Measurements from ENCODE around the gene PTBP1.

Gene PTBP1

GRCh38 chr19:795691-796581, 1.3 kb upstream of the PTBP1 start:
- DNase-seq (ENCODE audit: low read depth in 3 of 3, low spot score in 1 of 3): no peak

- peak; percentile 69 to 79 (median 79) for DNase-seq (ENCODE audit: low read depth in 3 of 3, low spot score in 1 of 3)
Observed at GRCh38 chr19:797528-798414, 519 bp downstream of the PTBP1 start.

DNA sequence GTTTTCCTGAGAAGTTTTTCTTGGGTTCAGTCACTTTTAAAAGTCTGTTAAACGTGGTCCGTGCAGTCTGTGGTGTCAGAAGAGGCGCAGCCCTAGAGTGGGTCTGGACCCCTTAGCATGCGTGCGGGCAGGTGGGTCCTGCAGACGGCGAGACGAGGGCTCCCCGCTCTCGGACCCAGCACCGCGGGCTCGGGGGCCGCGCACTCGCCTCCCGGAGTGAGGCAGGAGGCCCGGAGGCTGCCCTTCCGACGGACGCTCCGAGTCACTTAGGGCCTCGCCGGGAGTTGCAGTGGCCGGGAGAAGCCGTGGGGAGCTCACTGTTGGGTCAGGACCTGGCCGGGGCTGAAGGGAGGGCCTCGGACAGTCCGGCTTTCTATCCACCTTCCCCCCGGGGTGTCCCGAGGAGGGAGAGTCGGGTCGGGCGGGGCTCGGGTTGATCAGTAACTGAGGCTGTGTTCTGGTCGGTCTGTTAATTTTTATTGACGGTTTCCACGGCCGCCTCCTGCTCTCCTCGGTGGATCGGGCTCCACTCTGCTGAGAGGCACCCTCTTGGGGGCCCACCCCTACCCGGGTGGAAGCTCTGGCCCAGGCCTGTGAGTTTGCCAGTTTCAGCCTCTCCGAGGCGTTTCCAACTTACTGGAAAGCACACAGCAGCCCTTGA, 1.3 kb downstream of the PTBP1 start:
- no peak for DNase-seq (ENCODE audit: low read depth in 3 of 3, low spot score in 1 of 3)

DNA sequence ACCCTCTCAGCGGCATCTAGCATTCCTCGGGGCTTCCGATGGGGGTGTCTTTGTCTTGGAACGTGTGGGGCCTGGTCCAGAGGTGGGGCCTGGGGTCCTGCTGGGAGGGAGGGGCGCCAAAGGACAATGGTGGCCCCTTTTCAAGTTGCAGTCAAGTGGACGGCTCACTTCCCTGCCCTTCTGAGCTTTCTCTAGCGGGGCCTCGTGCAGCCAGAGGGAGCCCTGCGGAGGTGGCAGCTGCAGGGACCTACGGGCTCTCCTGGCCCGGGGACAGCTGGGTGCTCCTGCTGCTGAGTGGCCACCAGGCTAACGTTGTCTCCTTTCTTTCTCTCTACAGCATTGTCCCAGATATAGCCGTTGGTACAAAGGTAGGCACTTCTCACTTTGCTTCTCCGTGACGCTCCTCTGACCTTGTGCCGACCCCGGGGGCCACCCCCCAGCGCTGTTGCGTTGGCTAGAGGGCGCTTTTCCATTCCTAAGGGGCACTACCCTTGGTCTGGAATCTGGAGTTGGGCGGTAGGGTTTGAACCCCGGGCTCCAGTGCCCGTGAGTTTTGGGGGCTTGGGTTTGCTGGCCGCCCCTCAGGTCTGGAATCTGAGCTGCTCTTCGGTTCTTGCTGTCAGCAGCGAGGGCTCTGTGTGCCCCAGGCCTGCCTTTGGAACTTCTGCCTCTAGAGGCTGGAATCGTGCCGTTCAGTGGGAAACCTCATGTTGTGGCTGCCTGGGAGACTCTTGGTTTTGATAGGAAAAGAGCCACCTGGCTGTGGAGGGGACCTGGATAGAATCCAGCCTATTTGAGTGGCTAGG, 2.0 kb downstream of the PTBP1 start:
- no peak for DNase-seq (ENCODE audit: low read depth in 3 of 3, low spot score in 1 of 3)

- DNase-seq (ENCODE audit: low read depth in 3 of 3, low spot score in 1 of 3): no peak
Observed at GRCh38 chr19:800360-801029, 3.2 kb downstream of the PTBP1 start.

DNA sequence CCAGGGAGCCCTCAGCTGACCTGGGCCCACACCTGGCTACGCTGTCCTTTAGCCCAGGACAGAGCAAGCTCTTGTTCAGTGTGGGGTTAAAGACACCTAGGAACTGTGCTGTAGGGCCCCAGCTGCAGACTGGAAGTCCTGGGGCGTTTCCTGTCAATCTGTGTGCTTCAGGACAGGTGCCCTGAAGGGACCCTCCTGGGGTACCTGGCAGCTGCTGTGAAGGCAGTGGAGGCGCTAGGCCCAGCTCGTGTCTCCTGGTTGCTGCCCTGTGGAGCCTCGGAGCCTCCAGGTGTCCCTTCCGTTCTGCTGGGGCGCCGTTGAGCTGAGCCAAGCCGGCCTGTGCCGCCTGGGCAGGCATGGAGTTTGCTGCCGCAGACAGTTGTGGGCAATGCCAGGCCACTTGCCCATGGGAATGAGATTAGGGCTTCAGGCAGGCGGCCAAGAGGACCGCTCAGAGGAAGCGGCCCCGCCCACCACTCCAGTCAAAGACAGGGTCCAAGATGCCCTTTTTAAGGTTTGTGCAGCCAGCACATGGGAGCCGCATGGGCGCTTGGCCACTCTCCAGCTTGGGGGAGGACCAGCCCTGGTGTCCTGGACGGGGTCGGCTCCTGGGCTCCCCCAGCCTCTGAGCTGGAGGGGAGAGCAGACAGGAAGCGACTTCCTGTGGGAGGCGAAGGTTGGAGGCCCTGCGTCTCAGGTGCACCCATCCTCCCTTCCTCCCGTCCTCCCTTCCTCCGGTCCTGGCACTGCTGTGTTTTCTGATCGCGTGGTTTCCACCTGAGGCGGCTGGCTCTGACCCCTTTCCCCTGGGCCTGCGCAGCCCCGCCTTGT, 4.0 kb downstream of the PTBP1 start:
- no peak for DNase-seq (ENCODE audit: low read depth in 3 of 3, low spot score in 1 of 3)

GRCh38 chr19:801861-802497, 4.7 kb downstream of the PTBP1 start:
- no peak for DNase-seq (ENCODE audit: low read depth in 3 of 3, low spot score in 1 of 3)

DNA sequence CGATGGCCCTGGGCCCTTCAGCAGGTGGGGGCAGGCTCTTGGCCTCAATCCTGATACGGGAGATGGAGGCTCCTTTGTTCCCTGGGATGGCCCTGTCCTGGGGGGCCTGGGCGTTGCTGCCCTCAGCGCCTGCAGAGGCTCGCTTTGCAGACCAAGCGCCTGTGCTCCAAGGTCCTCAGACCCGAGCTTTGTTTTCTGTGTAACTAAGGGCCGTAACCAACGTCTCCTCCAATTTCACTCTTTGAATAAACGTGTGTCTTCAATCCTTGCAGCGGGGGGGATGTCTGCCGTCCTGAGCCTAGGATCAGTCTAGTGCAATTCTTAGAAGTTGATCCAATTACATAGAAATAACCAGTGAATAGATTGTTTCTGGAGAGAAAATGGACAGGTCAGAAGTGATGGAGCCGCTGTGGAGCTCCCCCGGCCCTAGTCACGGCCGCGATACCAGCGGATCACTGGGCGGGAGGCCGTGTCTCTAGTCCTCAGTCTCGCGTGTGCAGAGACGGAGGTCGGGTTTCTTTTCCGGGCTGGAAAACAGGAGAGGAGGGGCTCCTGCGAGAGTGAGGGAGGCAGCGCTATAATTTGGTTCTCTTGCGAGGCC, 5.3 kb downstream of the PTBP1 start:
- no peak for DNase-seq (ENCODE audit: low read depth in 3 of 3, low spot score in 1 of 3)

- no peak for DNase-seq (ENCODE audit: low read depth in 3 of 3, low spot score in 1 of 3)
Observed at GRCh38 chr19:803099-803561, 5.9 kb downstream of the PTBP1 start.

DNA sequence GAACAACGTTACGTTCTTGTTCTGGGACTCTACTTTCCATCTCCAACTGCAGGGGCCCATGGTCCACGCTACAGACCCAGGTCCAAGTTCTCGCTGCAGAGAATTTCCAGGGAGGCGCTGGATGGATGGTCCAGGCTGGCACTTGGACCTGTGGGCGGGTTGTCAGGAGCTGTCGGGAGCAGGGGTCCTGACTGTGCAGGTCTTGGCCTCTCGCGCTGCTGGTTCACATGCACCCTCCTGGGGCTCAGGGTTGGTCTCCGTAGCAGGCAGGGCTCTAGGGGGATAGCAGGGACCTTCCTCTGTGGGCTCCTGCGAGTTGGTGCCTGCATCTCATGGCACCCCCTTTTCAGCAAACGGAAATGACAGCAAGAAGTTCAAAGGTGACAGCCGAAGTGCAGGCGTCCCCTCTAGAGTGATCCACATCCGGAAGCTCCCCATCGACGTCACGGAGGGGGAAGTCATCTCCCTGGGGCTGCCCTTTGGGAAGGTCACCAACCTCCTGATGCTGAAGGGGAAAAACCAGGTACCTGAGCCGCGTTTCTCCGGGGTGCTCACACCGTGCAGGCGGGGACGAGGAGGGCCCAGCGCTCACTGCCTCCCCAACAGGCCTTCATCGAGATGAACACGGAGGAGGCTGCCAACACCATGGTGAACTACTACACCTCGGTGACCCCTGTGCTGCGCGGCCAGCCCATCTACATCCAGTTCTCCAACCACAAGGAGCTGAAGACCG, 6.6 kb downstream of the PTBP1 start:
- DNase-seq (ENCODE audit: low read depth in 3 of 3, low spot score in 1 of 3): no peak

DNA sequence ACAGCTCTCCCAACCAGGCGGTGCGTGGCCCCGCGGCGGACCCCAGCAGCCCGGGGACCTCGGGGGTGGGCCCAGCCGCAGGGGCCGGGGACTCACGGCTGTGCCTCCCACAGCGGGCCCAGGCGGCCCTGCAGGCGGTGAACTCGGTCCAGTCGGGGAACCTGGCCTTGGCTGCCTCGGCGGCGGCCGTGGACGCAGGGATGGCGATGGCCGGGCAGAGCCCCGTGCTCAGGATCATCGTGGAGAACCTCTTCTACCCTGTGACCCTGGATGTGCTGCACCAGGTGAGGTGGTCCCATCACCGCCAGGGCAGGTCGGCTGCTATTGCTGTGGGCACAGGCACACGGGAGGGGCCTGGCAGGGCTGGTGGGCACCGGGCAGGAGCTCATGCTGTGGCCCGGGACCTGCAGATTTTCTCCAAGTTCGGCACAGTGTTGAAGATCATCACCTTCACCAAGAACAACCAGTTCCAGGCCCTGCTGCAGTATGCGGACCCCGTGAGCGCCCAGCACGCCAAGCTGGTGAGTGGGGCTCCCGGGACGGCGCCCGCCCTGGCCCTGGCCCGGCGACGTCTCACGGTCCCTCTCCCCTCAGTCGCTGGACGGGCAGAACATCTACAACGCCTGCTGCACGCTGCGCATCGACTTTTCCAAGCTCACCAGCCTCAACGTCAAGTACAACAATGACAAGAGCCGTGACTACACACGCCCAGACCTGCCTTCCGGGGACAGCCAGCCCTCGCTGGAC, 7.3 kb downstream of the PTBP1 start:
- DNase-seq (ENCODE audit: low read depth in 3 of 3, low spot score in 1 of 3): no peak

- DNase-seq (ENCODE audit: low read depth in 3 of 3, low spot score in 1 of 3): no peak
Observed at GRCh38 chr19:805166-805551, 7.9 kb downstream of the PTBP1 start.

- DNase-seq (ENCODE audit: low read depth in 3 of 3, low spot score in 1 of 3): no peak
Observed at GRCh38 chr19:805600-806550, 8.6 kb downstream of the PTBP1 start.

DNA sequence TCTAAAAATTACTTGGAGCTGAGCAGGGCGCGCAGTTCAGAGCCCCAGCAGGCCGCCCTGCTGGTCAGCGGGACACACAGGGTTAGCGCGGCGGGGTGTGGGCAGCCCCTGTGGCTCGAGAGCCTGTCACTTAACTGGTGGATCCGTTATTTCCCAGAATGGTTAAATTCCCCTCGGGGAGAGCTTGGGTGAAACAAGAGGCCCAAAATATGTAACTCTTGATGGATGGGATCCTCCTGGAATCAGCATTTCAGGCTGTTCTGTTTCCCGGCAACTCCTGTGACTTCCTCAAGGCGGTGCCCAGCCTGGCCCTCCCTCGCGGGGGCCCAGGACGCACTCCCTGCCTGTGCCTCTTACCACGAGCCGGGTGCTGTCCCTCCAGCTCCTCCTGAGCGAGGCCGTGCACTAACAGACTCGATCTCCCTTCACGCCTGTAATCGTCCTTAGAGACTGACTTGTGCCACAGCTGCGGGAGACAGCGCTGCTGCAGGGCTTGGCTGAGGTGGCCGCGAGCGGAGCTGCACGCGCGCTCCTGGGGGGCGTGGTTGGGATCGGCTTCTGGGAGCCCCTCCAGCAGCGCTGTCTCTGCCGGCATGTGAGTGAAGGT, 9.7 kb downstream of the PTBP1 start:
- DNase-seq (ENCODE audit: low read depth in 3 of 3, low spot score in 1 of 3): no peak

- no peak for DNase-seq (ENCODE audit: low read depth in 3 of 3, low spot score in 1 of 3)
Observed at GRCh38 chr19:807627-808422, 10.6 kb downstream of the PTBP1 start.

Measured in stimulated activated CD4-positive, alpha-beta T cell treated with anti-CD3 and anti-CD28 coated beads, TNF-alpha, amount 100 ng/mL, for 1 hour (primary cell).